ENCODE results near the gene PICALM. TPM values are rescaled to one million over a fixed set of nuclear protein-coding genes. Genes with fewer than 3 reads are reported as not detected.

The PICALM gene
- total and polyA plus RNA-seq, 8 donors: 35.1 to 687 (median 150) TPM

DNA sequence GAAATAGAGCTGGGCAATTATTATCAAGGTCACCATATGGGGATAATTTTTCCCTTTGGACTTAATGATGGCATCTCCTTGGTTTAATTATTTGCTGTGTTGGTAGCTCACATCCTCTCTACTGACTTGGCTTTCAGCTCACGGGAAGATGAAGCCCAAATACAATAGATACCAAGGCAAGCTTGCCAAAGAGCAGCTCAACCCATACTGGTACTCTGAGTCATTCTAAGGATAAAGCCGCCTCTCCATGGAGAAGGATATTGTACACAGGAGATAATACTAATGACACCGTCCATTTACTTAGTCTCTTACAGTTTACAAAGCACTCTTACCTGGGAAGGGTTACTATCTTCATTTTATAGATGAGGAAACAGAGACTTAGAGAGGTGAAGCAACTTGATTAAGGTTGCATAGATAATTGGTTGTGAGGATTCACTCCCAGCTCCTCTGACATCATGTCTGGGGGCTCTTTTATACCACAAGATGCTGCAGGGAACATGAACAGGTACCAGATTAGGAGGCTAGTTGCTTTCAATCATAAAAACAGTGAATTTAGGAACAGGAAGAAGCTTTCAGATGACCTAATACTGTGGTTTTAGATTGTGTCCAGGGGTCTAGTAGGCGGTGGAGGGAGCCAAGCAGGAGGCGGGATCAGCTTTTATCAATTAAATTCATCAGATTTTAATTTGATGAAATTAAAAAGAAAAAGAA is 48.3 kb upstream of the PICALM start:
- intact Hi-C loops (cut with DNase I; ENCODE audit: low total_unique reads): no loop called here
- Histone ChIP-seq H3K4me3 (no peak overlapping the region), H3K4me1 (peaks cover 0 to 32% (median 17%) of the 10 kb centered on the region in 4 donors), H3K27me3 (no peaks in the 10 kb centered on the region), H3K9me3 (no peaks in the 10 kb centered on the region), H3K27ac (no peak overlapping the region), H3K36me3 (no peaks in the 10 kb centered on the region)
- WGBS, 5 donors: 74 to 92% (median 81%) methylated on average over 5 of the region's 5 CpGs
- no peak for DNase-seq
- TF ChIP-seq EP300 (IDR thresholded peaks at IDR 0.05): no peak
- TF ChIP-seq, protein P1, sequence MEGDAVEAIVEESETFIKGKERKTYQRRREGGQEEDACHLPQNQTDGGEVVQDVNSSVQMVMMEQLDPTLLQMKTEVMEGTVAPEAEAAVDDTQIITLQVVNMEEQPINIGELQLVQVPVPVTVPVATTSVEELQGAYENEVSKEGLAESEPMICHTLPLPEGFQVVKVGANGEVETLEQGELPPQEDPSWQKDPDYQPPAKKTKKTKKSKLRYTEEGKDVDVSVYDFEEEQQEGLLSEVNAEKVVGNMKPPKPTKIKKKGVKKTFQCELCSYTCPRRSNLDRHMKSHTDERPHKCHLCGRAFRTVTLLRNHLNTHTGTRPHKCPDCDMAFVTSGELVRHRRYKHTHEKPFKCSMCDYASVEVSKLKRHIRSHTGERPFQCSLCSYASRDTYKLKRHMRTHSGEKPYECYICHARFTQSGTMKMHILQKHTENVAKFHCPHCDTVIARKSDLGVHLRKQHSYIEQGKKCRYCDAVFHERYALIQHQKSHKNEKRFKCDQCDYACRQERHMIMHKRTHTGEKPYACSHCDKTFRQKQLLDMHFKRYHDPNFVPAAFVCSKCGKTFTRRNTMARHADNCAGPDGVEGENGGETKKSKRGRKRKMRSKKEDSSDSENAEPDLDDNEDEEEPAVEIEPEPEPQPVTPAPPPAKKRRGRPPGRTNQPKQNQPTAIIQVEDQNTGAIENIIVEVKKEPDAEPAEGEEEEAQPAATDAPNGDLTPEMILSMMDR (IDR thresholded peaks at IDR 0.05): no peak
- no peak for TF ChIP-seq POLR2AphosphoS5 (IDR thresholded peaks at IDR 0.05)
- TF ChIP-seq POLR2A (IDR thresholded peaks at IDR 0.05): no peak

DNA sequence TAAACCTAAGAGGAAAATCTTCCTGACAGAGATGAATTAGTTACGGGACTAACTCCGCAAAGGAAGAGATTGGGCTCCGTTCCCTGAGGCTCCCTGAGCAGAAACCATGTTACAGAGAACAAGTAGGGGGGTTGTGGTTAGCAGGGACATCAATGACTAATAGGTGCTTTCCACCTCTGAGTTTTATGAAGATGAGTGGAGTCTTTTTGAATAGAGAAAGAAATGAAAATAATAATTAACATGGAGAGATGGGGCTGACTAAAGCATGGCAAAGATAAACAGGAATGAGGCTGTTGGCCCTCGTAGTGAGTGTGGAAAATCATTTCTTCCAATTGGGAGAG is 47.5 kb upstream of the PICALM start:
- Histone ChIP-seq H3K27me3 (no peaks in the 10 kb centered on the region), H3K9me3 (no peaks in the 10 kb centered on the region), H3K4me1 (peaks cover 0 to 32% (median 17%) of the 10 kb centered on the region in 4 donors), H3K4me3 (no peak overlapping the region), H3K36me3 (no peaks in the 10 kb centered on the region), H3K27ac (no peak overlapping the region)
- TF ChIP-seq EP300 (IDR thresholded peaks at IDR 0.05) (no peak), POLR2AphosphoS5 (IDR thresholded peaks at IDR 0.05) (no peak), POLR2A (IDR thresholded peaks at IDR 0.05) (no peak)
- TF ChIP-seq, protein P1 (IDR thresholded peaks at IDR 0.05): no peak
- 59 to 70% (median 65%) methylated on average over 4 of the region's 4 CpGs for WGBS, 5 donors
- peak in 1 of 2 donors; percentile 41 for DNase-seq
- intact Hi-C loops (cut with DNase I; ENCODE audit: low total_unique reads): no loop called here

DNA sequence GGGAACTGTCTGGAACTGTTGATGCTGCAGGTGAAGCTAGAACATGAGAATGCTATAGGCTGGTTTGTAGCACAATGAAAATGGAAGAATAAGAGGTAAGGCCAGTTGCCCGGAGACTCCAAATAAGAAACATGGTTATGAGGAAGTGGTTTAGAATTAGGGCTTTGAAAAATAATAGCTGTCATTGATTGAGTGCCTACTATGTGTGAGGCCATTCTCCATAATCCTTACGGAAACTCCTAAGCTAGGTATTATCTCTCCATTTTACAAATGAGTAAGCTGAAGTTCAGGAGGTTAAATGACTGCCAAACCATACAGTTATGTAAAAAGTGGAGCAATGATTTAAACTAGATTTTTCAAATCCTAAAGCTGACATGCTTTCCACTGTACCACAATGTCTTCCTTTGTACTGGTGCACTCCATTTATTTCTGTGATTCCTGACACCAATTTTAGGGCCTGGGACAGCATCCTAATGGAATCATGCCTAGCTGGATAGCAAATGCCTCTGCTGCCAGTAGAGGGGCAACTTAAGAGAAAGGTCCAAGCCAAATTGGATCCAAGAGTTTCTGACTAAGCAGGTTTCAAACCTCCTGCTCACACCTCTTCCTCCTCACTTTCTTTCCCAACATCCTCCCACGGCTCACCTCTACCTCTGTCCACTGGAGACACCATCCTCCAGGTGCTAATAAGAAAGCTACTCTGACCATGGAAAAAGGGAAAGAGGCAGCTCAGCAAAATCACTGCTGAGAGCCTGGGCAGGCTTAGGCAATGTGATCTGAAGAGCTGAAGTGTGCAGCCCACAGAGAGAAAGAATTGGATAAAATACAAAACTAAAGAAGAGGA is 46.9 kb upstream of the PICALM start:
- intact Hi-C loops (cut with DNase I; ENCODE audit: low total_unique reads): no loop called here
- Histone ChIP-seq H3K4me1 (peaks cover 0 to 32% (median 17%) of the 10 kb centered on the region in 4 donors), H3K4me3 (no peak overlapping the region), H3K9me3 (no peaks in the 10 kb centered on the region), H3K27me3 (no peaks in the 10 kb centered on the region), H3K36me3 (no peaks in the 10 kb centered on the region), H3K27ac (no peak overlapping the region)
- TF ChIP-seq EP300 (IDR thresholded peaks at IDR 0.05) (no peak), POLR2A (IDR thresholded peaks at IDR 0.05) (no peak), POLR2AphosphoS5 (IDR thresholded peaks at IDR 0.05) (no peak)
- TF ChIP-seq, protein P1 (IDR thresholded peaks at IDR 0.05): no peak
- no peak for DNase-seq
- WGBS, 5 donors: 69 to 89% (median 81%) methylated on average over 3 of the region's 3 CpGs

DNA sequence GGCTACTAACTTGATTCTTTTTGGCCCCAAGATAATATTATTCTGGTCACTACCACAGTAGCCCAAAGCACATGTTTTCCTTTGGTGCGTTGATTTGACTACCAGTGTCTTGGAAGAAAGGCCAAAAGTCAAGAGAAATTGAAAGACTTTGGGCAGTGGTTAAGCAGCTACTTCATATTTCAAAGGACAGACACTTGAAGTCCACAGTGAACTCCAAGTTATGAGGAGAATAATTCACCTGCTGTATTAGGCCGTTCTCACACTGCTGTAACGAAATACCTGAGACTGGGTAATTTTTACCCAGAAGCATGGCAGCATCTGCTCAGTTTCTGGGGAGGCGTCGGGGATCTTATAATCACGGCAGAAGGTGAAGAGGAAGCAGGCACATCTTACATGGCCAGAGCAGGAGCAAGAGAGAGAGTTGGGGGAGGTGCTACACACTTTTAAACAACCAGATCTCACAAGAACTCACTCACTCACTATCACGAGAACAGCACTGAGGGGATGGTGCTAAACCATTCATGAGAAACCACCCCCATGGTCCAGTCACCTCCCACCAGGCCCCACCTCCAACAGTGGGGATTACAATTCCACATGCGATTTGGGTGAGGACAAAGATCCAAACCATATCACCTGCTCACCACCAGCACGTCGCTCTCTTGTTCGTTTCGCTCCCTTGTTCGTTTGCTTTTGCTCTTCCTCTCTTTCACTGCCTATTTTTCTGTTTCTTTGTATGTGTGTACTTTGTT is 40.2 kb upstream of the PICALM start:
- H3K4me3 ChIP-seq: no peak overlapping the region
- no peaks in the 10 kb centered on the region for H3K36me3 ChIP-seq
- intact Hi-C loops (cut with DNase I; ENCODE audit: low total_unique reads): no loop called here
- no peak overlapping the region for H3K27ac ChIP-seq
- H3K27me3 ChIP-seq: no peaks in the 10 kb centered on the region
- TF ChIP-seq POLR2A (IDR thresholded peaks at IDR 0.05): no peak
- TF ChIP-seq, protein P1 (IDR thresholded peaks at IDR 0.05): no peak
- no peak for TF ChIP-seq POLR2AphosphoS5 (IDR thresholded peaks at IDR 0.05)
- TF ChIP-seq EP300 (IDR thresholded peaks at IDR 0.05): no peak
- no peak for DNase-seq
- H3K9me3 ChIP-seq: no peaks in the 10 kb centered on the region
- WGBS, 5 donors: 86 to 94% (median 88%) methylated on average over 13 of the region's 13 CpGs
- H3K4me1 ChIP-seq: no peaks in the 10 kb centered on the region
